Measurements from ENCODE around the gene ERC2.
A peak's percentile ranks its signal among the peaks of the same experiment; 100 is the strongest.

ERC2 gene

DNA sequence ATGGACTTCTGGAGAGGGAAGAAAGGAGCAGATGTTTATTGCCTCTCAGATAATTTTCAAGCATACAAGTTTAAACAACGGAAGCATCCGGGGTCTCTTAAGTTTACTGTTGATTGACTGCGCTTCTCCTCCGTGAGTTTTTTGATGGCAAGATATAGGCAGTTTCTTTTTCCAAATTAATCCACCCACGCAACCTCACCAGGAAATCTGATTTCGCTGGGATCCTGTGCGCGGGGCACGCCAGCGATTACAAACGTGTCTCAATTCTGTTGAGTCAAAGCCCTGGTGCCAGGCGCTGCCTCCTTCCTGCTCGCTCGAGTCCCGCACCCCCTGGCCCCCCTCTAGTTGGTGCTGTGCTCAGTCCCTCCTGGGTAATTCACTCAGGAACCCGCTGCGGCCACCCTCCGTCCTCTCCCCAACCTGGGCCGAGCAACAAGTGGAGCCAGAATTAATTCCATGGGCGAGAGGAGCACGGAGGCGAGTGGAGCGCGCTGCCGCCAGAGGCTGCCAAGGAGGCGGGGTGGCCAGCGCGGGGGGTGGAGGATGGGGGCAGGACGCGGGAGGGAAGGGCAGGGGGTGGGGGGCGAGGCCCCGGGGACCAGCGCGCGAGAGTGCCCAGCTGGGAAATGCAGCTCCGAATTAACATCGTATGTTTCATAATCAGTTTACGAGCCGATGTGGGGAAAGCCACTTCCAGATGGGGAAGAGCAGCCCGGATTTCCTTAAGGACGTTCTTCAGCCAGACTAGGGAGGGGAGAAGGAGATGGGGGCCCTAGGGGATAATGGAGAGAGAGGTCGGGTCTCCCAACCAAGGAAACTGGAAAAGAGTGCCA lies 987.1 kb downstream of the ERC2 start:
- peaks cover 30% of the 10 kb centered on the region for H3K36me3 ChIP-seq (ENCODE audit: low read depth)
- no peaks in the 10 kb centered on the region for H3K9me3 ChIP-seq (ENCODE audit: severe bottlenecking)
- H3K4me1 ChIP-seq (ENCODE audit: insufficient read depth, poor library complexity, severe bottlenecking) = peaks cover 8% of the 10 kb centered on the region
- ATAC-seq (ENCODE audit: low read depth) (peak; percentile 36), DNase-seq (ENCODE audit: low spot score) (no peak)
- TF ChIP-seq, protein P1, sequence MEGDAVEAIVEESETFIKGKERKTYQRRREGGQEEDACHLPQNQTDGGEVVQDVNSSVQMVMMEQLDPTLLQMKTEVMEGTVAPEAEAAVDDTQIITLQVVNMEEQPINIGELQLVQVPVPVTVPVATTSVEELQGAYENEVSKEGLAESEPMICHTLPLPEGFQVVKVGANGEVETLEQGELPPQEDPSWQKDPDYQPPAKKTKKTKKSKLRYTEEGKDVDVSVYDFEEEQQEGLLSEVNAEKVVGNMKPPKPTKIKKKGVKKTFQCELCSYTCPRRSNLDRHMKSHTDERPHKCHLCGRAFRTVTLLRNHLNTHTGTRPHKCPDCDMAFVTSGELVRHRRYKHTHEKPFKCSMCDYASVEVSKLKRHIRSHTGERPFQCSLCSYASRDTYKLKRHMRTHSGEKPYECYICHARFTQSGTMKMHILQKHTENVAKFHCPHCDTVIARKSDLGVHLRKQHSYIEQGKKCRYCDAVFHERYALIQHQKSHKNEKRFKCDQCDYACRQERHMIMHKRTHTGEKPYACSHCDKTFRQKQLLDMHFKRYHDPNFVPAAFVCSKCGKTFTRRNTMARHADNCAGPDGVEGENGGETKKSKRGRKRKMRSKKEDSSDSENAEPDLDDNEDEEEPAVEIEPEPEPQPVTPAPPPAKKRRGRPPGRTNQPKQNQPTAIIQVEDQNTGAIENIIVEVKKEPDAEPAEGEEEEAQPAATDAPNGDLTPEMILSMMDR (IDR thresholded peaks at IDR 0.05; ENCODE audit: poor library complexity, severe bottlenecking) = no peak
- peak overlapping the region; percentile 30 for H3K4me3 ChIP-seq (ENCODE audit: severe bottlenecking)
- H3K27me3 ChIP-seq (ENCODE audit: insufficient read depth, poor library complexity, severe bottlenecking) = no peaks in the 10 kb centered on the region
- H3K27ac ChIP-seq (ENCODE audit: poor library complexity, severe bottlenecking) = no peak overlapping the region

DNA sequence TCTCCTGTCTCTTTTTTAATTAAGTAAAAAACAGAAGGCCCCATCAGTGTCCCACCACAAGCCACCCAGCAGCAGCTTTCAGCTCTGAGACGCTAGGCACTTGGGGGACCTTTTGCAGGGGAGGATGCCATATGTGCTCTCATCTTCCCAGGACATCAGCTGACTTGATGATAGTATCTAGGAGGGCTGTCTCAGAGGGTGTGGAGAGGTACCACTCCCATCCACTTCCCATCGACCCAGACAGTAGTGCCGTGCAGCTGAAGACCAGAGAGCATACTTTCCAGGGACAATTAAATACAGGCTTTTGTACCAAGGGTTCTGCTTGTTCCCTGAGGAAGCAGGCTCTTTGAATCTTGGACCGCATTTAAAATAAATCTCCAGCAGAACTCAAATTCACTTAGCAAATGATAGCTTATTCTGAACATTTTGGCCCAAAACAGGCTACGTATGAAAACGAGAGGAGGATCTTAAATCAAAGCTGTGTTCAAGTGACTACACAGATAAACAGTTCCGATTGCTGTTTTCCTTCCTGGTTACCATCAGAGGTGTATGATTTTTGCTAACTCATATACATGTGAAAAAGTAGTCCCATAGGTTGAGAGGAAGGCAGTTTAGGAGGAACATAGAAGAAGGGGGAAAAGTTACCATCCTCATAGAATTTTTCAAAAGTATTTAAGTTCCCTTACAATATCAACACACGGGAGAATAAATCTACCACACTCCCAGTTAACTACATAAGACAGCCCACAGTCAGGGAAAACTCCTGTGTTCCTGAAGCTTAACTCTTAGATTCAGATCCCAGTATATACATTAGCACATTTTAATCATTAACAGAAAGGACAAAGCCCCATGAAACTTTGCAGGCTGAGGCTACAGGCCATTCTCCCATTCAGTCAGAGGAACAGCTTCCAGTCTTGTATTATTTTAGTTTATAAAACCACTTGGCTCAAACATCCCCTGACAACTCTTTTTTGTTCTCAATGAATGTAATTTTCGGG lies 990.7 kb downstream of the ERC2 start:
- no peaks in the 10 kb centered on the region for H3K27me3 ChIP-seq (ENCODE audit: insufficient read depth, poor library complexity, severe bottlenecking)
- H3K4me3 ChIP-seq (ENCODE audit: severe bottlenecking) = no peak overlapping the region
- DNase-seq (ENCODE audit: low spot score) = no peak
- H3K36me3 ChIP-seq (ENCODE audit: low read depth) = peaks cover 35% of the 10 kb centered on the region
- H3K9me3 ChIP-seq (ENCODE audit: severe bottlenecking) = no peaks in the 10 kb centered on the region
- peaks cover 8% of the 10 kb centered on the region for H3K4me1 ChIP-seq (ENCODE audit: insufficient read depth, poor library complexity, severe bottlenecking)
- TF ChIP-seq, protein P1 (IDR thresholded peaks at IDR 0.05; ENCODE audit: poor library complexity, severe bottlenecking) = no peak
- H3K27ac ChIP-seq (ENCODE audit: poor library complexity, severe bottlenecking) = no peak overlapping the region
- no peak for ATAC-seq (ENCODE audit: low read depth)

GRCh38 chr3:55476515-55476914 lies 991.8 kb downstream of the ERC2 start:
- peak overlapping the region; percentile 8 for H3K27ac ChIP-seq (ENCODE audit: poor library complexity, severe bottlenecking)
- TF ChIP-seq, protein P1 (IDR thresholded peaks at IDR 0.05; ENCODE audit: poor library complexity, severe bottlenecking) = no peak
- no peak overlapping the region for H3K4me3 ChIP-seq (ENCODE audit: severe bottlenecking)
- peaks cover 8% of the 10 kb centered on the region for H3K4me1 ChIP-seq (ENCODE audit: insufficient read depth, poor library complexity, severe bottlenecking)
- H3K9me3 ChIP-seq (ENCODE audit: severe bottlenecking) = no peaks in the 10 kb centered on the region
- H3K36me3 ChIP-seq (ENCODE audit: low read depth) = peaks cover 36% of the 10 kb centered on the region
- ATAC-seq (ENCODE audit: low read depth) (peak; percentile 78), DNase-seq (ENCODE audit: low spot score) (no peak)
- H3K27me3 ChIP-seq (ENCODE audit: insufficient read depth, poor library complexity, severe bottlenecking) = no peaks in the 10 kb centered on the region

GRCh38 chr3:55474213-55474632 lies 994.0 kb downstream of the ERC2 start:
- Histone ChIP-seq H3K36me3 (ENCODE audit: low read depth) (peaks cover 43% of the 10 kb centered on the region), H3K27me3 (ENCODE audit: insufficient read depth, poor library complexity, severe bottlenecking) (no peaks in the 10 kb centered on the region), H3K27ac (ENCODE audit: poor library complexity, severe bottlenecking) (no peak overlapping the region), H3K9me3 (ENCODE audit: severe bottlenecking) (no peaks in the 10 kb centered on the region), H3K4me3 (ENCODE audit: severe bottlenecking) (no peak overlapping the region), H3K4me1 (ENCODE audit: insufficient read depth, poor library complexity, severe bottlenecking) (peaks cover 8% of the 10 kb centered on the region)
- ATAC-seq (ENCODE audit: low read depth) (no peak), DNase-seq (ENCODE audit: low spot score) (no peak)
- TF ChIP-seq, protein P1 (IDR thresholded peaks at IDR 0.05; ENCODE audit: poor library complexity, severe bottlenecking) = no peak

Measured in RWPE2 (cell line).